ENCODE measurements around the gene N4BP2L1. TPM values are rescaled to one million over a fixed set of nuclear protein-coding genes. Genes with fewer than 3 reads are reported as not detected.

Gene N4BP2L1
- polyA plus RNA-seq, 1 experiment: 0.43 TPM

DNA sequence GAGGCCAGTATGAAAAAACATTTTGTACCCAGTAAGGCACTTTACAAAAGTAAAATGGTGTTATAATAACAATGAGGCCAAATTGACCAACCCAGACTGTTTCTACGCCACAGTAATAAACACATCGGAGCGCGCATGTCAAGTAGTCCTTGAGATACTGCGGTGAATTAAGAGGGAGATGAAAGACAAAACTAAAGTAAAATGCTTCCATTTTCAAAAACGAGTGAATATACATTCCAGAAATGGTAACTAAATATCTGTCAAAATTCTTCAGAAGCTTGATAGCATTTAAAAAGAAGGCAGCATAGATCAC lies 19.0 kb downstream of the N4BP2L1 start:
- Histone ChIP-seq H3K36me3 (ENCODE audit: control insufficient read depth, insufficient read depth, low read length) (no peaks in the 10 kb centered on the region), H3K27me3 (ENCODE audit: control insufficient read depth, insufficient read depth, low read length) (no peaks in the 10 kb centered on the region), H3K4me3 (ENCODE audit: low read depth, low read length) (no peak overlapping the region)
- no peak for DNase-seq (ENCODE audit: low read depth)
- POLR2A ChIA-PET: no interaction called here
- CTCF ChIA-PET: interaction anchor here (1.4 to 2.0 kb wide), 2 partner anchors 12 to 34 kb away, joined by 4 to 6 read pairs; no protein-coding TSS in a partner anchor
- TF ChIP-seq CTCF (IDR thresholded peaks at IDR 0.05; ENCODE audit: insufficient read depth, low read depth, low read length): no peak

DNA sequence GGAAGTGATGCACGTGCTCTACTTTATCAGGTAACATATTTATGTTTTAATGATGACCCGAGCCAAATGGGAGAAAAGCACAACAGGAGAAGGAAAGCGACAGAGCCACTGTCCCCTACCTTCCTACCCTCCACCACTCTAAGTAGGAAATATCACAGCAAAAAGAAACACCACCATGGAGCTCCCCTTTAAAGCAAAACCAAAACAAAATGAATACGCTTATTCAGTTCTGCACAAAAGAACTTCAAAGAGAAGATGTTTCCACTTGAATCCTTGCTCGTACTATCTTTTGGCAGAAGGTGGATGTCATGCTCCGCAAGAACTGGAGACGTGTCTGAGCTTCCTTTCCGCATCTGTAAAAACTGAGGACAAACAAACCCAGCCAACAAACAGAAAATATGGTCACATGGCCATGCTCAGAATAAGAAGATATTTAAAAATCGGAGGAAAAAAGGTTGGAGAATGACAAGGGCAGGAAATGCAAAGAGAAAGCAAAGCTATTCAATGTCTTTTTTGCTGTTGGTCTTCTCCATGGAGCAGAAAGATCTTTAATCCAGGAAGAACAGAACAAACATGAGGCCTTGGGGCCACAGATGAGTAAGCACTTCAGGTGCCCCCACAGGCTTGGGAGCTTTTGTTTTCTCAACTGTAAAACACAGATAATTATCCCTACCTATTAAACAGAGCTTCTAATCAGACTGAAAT lies 19.5 kb downstream of the N4BP2L1 start:
- no peak for DNase-seq (ENCODE audit: low read depth)
- ChIA-PET POLR2A (no interaction called here), CTCF (interaction anchor here (1.4 to 2.0 kb wide), 2 partner anchors 11 to 35 kb away, joined by 4 to 6 read pairs; no protein-coding TSS in a partner anchor)
- no peak for TF ChIP-seq CTCF (IDR thresholded peaks at IDR 0.05; ENCODE audit: insufficient read depth, low read depth, low read length)
- Histone ChIP-seq H3K4me3 (ENCODE audit: low read depth, low read length) (no peak overlapping the region), H3K27me3 (ENCODE audit: control insufficient read depth, insufficient read depth, low read length) (no peaks in the 10 kb centered on the region), H3K36me3 (ENCODE audit: control insufficient read depth, insufficient read depth, low read length) (no peaks in the 10 kb centered on the region)

DNA sequence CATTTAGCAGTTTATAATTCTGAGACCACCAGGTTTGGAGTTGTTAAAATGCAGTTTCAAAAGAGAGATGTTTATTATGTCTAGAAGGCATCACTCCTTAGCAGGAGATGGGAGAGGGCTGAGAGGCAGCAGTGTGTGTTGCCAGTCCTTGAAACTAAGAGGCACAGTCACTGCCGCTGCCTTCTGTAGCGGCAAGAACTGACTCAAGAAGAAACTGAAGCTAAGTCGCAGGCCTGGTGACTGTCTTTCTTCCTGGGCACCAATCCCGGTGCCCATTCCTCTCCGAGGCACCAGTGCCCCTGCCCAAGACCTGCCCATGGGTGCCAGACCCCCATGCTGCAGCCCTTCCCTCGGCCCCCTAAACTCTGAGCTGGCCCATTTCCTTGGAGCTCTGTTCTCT lies 20.1 kb downstream of the N4BP2L1 start:
- no peak for TF ChIP-seq CTCF (IDR thresholded peaks at IDR 0.05; ENCODE audit: insufficient read depth, low read depth, low read length)
- ChIA-PET CTCF (interaction anchor here (2.0 kb wide), 1 partner anchor 11 kb away, joined by 6 read pairs; no protein-coding TSS in a partner anchor), POLR2A (no interaction called here)
- Histone ChIP-seq H3K36me3 (ENCODE audit: control insufficient read depth, insufficient read depth, low read length) (no peaks in the 10 kb centered on the region), H3K27me3 (ENCODE audit: control insufficient read depth, insufficient read depth, low read length) (no peaks in the 10 kb centered on the region), H3K4me3 (ENCODE audit: low read depth, low read length) (no peak overlapping the region)
- no peak for DNase-seq (ENCODE audit: low read depth)

GRCh38 chr13:32403108-32403507 lies 24.8 kb downstream of the N4BP2L1 start:
- CTCF ChIA-PET: interaction anchor here (1.0 to 1.1 kb wide), 2 partner anchors 10 to 12 kb away, joined by 3 read pairs; no protein-coding TSS in a partner anchor
- Histone ChIP-seq H3K27me3 (ENCODE audit: control insufficient read depth, insufficient read depth, low read length) (no peaks in the 10 kb centered on the region), H3K4me3 (ENCODE audit: low read depth, low read length) (no peak overlapping the region), H3K36me3 (ENCODE audit: control insufficient read depth, insufficient read depth, low read length) (no peaks in the 10 kb centered on the region)
- no peak for DNase-seq (ENCODE audit: low read depth)
- no peak for TF ChIP-seq CTCF (IDR thresholded peaks at IDR 0.05; ENCODE audit: insufficient read depth, low read depth, low read length)
- POLR2A ChIA-PET: no interaction called here

DNA sequence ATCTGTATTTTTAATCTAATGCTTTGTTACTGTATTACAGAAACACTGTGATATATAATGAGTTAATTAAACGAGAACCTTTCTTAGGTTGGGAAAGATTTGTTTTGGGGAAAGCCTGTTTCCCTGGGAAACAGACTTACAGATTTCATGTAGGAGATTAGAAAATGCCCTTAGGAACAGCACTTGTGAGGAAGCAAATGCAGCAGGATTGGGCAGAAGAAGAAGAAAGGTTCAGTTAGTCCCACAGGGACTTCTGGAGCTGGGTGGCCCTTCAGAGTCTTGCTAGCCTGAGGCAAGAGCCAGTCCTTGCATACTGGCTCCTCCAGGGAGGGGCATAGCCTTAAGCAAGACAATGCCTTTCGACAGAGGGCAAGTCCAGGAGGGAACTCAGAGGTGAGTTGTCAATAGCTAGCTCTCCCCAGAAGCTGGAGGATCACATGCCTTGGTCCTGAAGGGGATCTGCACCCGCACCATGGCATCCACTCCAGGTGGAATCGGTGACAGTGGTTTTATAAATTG lies 36.8 kb downstream of the N4BP2L1 start:
- Histone ChIP-seq H3K27me3 (ENCODE audit: control insufficient read depth, insufficient read depth, low read length) (no peaks in the 10 kb centered on the region), H3K4me3 (ENCODE audit: low read depth, low read length) (no peak overlapping the region), H3K36me3 (ENCODE audit: control insufficient read depth, insufficient read depth, low read length) (no peaks in the 10 kb centered on the region)
- no peak for TF ChIP-seq CTCF (IDR thresholded peaks at IDR 0.05; ENCODE audit: insufficient read depth, low read depth, low read length)
- no peak for DNase-seq (ENCODE audit: low read depth)
- POLR2A ChIA-PET: no interaction called here
- CTCF ChIA-PET: interaction anchor here (0.7 to 1.0 kb wide), 2 partner anchors 10 to 195 kb away, joined by 4 read pairs; partner anchors contain the start of gene PDS5B
